Activated CD4-positive, alpha-beta memory T cell treated with anti-CD3 and anti-CD28 coated beads for 36 hours (primary cell): Measurements from ENCODE around the gene GSTA1. TPM values are rescaled to one million over a fixed set of nuclear protein-coding genes. Genes with fewer than 3 reads are reported as not detected.
"Not testable (repeated sequence)": the region's sequence is repeated elsewhere in the genome, so short reads cannot be mapped to it uniquely, and the experiment has no call there.

Experiments used
- CTCF ChIA-PET: fragments of 350-600 bp; sonication (Branson Sonifier 250); formaldehyde crosslinking; loops from one replicate; lab custom pipeline; 2021; ENCODE audit warnings: antibody characterized with exemption, inconsistent platforms; lab: Charles Lee
- POLR2A ChIA-PET: fragments of 350-600 bp; sonication (Branson Sonifier 250); formaldehyde crosslinking; loops from one replicate; lab custom pipeline; 2021; ENCODE audit warnings: antibody characterized with exemption; lab: Charles Lee
- DNase-seq: peaks from one replicate; pipeline ENCODE4 v3.0.0-alpha.2; 2020
- H3K27ac Mint-ChIP-seq: one replicate; pipeline ENCODE4 v1.8.0; 2021; ENCODE audit warnings: mixed read lengths
- H3K27me3 Mint-ChIP-seq: one replicate; pipeline ENCODE4 v1.8.0; 2021; ENCODE audit warnings: mixed read lengths
- H3K36me3 Mint-ChIP-seq: one replicate; pipeline ENCODE4 v1.8.0; 2021; ENCODE audit warnings: mixed read lengths
- H3K4me1 Mint-ChIP-seq: one replicate; pipeline ENCODE4 v1.8.0; 2021; ENCODE audit warnings: low read depth, mixed read lengths
- H3K4me3 Mint-ChIP-seq: one replicate; pipeline ENCODE4 v1.8.0; 2021; ENCODE audit warnings: mild to moderate bottlenecking, mixed read lengths
- H3K9me3 Mint-ChIP-seq: one replicate; pipeline ENCODE4 v1.8.0; 2021; ENCODE audit warnings: mixed read lengths
- intact Hi-C: fragments of 100-400 bp; cut with micrococcal nuclease; formaldehyde crosslinking; loops from one replicate; pipeline ENCODE4 v1.15.1; 2023
- total RNA-seq, 2 experiments: library from RNA; stranded (reverse); gene quantifications; one replicate each; pipeline ENCODE4 v1.2.3, GENCODE V29; 2021

Gene GSTA1
- total RNA-seq, 2 experiments from 2014 or later, result not detected

DNA sequence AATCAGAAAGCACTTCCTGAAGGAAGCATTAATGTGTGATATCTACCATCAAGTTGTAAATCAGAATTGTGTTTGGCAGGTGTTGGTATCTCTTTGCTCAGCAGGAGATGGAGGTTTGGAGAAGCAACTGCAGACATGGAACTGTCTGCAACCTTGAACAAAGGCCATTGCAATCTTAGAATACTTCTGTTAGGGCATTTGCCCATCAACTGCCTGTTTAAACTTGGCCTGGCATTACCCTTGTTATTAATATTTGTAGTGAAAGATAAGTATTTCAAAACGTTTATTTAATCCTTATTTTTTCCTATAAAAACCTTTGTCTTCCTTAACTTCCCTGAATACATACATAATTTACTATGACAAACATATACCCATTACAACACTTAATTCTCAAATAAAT is 22.9 kb upstream of the GSTA1 start:
- CTCF ChIA-PET, result no interaction called here
- H3K9me3 Mint-ChIP-seq, result peaks cover 6% of the 10 kb centered on the region
- no peak overlapping the region for H3K4me3 Mint-ChIP-seq
- no peaks in the 10 kb centered on the region for H3K4me1 Mint-ChIP-seq
- POLR2A ChIA-PET, result no interaction called here
- no peaks in the 10 kb centered on the region for H3K27me3 Mint-ChIP-seq
- H3K36me3 Mint-ChIP-seq, result no peaks in the 10 kb centered on the region
- intact Hi-C loops, result no loop called here
- DNase-seq, result no peak
- H3K27ac Mint-ChIP-seq, result no peak overlapping the region

DNA sequence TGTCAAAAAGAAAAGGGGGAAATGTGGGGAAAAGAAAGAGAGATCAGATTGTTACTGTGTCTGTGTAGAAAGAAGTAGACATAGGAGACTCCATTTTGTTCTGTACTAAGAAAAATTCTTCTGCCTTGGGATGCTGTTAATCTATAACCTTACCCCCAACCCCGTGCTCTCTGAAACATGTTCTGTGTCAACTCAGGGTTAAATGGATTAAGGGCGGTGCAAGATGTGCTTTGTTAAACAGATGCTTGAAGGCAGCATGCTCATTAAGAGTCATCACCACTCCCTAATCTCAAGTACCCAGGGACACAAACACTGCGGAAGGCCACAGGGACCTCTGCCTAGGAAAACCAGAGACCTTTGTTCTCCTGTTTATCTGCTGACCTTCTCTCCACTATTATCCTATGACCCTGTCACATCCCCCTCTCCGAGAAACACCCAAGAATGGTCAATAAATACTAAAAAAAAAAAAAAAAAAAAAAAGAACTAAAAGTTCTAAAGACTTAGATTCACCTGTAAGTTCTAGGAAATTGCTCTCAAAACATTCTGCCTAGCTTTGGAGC is 22.4 kb upstream of the GSTA1 start:
- H3K27me3 Mint-ChIP-seq, DNase-seq, intact Hi-C loops, POLR2A ChIA-PET, H3K9me3 Mint-ChIP-seq, H3K4me1 Mint-ChIP-seq, H3K27ac Mint-ChIP-seq, CTCF ChIA-PET, H3K36me3 Mint-ChIP-seq, H3K4me3 Mint-ChIP-seq: not testable (repeated sequence)

DNA sequence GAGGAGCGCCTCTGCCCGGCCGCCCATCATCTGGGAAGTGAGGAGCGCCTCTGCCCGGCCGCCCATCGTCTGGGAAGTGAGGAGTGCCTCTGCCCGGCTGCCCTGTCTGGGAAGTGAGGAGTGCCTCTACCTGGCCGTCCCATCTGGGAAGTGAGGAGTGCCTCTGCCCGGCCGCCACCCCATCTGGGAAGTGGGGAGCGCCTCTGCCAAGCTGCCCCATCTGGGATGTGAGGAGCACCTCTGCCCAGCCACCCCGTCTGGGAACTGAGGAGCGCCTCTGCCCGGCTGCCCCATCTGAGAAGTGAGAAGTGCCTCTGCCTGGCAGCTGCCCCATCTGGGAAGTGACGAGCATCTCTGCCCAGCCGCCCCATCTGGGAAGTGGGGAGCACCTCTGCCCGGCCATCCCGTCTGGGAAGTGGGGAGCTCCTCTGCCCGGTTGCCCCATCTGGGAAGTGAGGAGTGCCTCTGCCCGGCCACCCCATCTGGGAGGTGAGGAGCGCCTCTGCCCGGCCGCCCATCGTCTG is 21.7 kb upstream of the GSTA1 start:
- DNase-seq, H3K4me1 Mint-ChIP-seq, POLR2A ChIA-PET, H3K27me3 Mint-ChIP-seq, intact Hi-C loops, H3K4me3 Mint-ChIP-seq, H3K27ac Mint-ChIP-seq, CTCF ChIA-PET, H3K36me3 Mint-ChIP-seq: not testable (repeated sequence)
- peaks cover 11% of the 10 kb centered on the region for H3K9me3 Mint-ChIP-seq

DNA sequence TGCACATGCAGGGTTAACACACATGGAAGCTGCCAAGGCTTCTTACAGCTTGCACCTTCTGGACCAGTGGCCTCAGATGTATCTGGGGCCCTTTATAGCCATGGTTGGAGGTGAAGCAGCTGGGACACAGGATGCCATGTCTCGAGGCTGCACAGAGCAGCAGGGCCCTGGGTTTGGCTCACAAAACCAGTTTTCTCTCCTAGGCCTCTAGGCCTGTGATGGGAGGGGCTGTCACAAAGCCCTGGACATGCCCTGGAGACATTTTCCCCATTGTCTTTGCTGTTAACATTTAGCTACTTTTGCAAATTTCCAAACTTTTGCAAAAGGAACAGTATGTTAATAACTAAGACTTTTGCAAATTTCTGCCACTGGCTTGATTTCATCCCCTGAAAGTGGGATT is 18.2 kb upstream of the GSTA1 start:
- Mint-ChIP-seq H3K27ac (no peak overlapping the region), H3K4me3 (no peak overlapping the region), H3K36me3 (no peaks in the 10 kb centered on the region), H3K4me1 (no peaks in the 10 kb centered on the region), H3K9me3 (peaks cover 11% of the 10 kb centered on the region), H3K27me3 (no peaks in the 10 kb centered on the region)
- intact Hi-C loops, result no loop called here
- ChIA-PET POLR2A (no interaction called here), CTCF (no interaction called here)
- no peak for DNase-seq

DNA sequence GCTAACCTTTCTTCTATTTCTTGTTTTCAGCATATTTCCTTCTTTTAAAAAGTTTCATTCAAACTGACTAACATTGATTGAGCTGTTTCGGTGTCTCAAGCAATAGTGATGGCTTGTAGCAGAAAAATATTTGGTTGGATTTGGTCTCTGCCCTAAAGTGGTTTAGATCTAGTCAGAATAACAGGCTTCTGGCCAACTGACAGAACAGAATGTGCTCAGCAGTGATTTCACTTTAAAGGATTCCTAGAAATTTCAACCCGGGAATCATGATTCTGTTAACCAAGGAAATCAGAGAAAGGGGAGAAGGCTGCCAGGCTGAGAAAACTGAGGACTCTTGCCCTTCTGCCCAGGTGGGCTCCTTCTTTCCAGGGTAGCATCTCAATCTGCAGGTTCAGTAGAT is 16.6 kb upstream of the GSTA1 start:
- POLR2A ChIA-PET, result no interaction called here
- CTCF ChIA-PET, result interaction anchor here (0.6 to 1.4 kb wide), 3 partner anchors 8 to 212 kb away, joined by 3 read pairs; no protein-coding TSS in a partner anchor
- Mint-ChIP-seq H3K27ac (no peak overlapping the region), H3K27me3 (no peaks in the 10 kb centered on the region), H3K9me3 (peaks cover 11% of the 10 kb centered on the region), H3K36me3 (no peaks in the 10 kb centered on the region), H3K4me1 (no peaks in the 10 kb centered on the region), H3K4me3 (no peak overlapping the region)
- no peak for DNase-seq
- intact Hi-C loops, result no loop called here

DNA sequence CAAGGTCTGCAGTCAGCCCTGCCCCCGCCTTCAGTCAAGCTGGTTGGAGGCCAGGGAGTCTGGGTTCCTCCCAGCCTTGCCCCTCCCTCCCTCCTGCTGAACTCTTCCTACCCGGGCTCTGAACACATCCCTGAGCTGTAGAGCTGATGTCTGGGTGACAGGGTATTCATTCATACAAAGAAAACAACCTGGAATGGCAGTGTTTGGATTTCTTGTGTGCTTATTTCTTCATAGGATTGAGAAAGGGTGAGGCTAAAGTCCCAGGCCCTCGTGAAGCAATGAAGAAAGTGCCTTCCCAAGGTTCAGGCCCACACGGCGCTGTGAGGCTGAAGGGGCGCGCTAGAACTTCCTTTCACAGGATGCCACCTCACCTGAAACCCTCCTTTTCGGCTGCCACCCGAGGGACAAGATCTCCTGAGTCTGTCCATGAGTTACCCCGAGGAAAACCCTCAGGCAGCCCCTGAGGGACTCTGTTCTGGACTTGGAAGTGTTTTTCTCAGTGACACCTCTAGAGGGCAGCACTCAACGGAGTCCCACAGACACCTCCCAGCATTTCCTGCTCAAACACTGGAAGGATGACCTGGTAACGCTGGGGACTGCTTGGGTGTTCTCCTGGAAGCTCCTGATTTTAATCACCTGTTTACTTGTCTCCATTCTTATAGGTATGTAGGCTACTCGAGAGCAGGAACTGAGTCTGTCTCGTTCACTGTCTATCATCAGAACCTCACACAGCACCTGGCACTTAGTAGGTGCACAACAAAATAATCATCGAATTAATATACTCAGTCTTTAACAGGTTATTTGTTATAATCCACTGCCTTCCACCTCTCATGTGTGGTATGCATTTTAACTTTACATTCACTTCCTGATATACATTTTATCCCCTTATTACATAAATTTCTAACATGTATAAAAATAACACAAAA is 11.8 kb upstream of the GSTA1 start:
- H3K4me3 Mint-ChIP-seq, result no peak overlapping the region
- ChIA-PET CTCF (interaction anchor here (0.7 to 1.1 kb wide), 3 partner anchors 12 to 252 kb away, joined by 3 to 4 read pairs (median 3); no protein-coding TSS in a partner anchor), POLR2A (no interaction called here)
- H3K9me3 Mint-ChIP-seq, result no peaks in the 10 kb centered on the region
- H3K36me3 Mint-ChIP-seq, result no peaks in the 10 kb centered on the region
- intact Hi-C loops, result no loop called here
- no peak overlapping the region for H3K27ac Mint-ChIP-seq
- H3K4me1 Mint-ChIP-seq, result no peaks in the 10 kb centered on the region
- H3K27me3 Mint-ChIP-seq, result peaks cover 2% of the 10 kb centered on the region
- DNase-seq, result peak; percentile 56

DNA sequence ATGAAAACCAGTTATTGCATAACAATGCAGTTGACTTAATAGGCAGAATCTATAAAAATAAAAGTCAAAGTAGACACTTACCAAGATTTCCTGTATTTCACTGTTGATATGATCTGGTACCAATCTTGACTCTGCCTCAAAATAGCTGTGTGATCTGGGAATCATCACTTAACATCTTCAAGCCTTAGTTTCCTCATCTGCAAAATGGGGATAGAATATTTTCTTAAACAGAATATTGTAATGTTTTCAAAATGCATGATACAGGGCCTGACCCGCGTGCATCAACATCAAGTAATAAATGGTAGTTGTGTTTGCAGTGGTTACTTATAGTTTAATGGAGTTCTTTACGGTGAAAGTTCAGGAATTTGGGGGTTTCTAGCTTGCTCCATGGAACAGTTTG is 10.9 kb upstream of the GSTA1 start:
- DNase-seq, H3K27ac Mint-ChIP-seq, H3K27me3 Mint-ChIP-seq, H3K9me3 Mint-ChIP-seq, H3K36me3 Mint-ChIP-seq, H3K4me1 Mint-ChIP-seq, POLR2A ChIA-PET, intact Hi-C loops, H3K4me3 Mint-ChIP-seq: not testable (repeated sequence)
- CTCF ChIA-PET, result interaction anchor here (1.1 kb wide), 1 partner anchor 11 kb away, joined by 3 read pairs; no protein-coding TSS in a partner anchor

DNA sequence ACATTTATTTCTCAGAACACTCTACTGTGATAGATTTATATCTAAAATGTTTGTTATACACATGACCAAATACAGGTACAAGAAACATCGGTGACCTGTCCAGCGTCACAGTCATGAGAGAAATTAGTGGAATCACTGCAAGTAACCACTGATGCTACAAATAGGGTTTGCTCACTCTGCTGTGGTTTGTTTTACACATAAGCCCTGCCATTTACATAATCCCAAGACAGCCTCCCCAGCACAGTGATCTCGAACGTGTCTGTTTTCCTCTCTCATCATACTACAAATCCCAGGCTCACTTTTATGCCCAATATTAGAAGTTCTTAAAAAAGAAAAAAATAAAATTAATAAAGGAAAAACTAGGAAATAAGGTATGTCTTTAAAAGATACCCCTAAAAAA is 6.2 kb upstream of the GSTA1 start:
- H3K27me3 Mint-ChIP-seq, DNase-seq, H3K36me3 Mint-ChIP-seq, H3K4me1 Mint-ChIP-seq, H3K27ac Mint-ChIP-seq, POLR2A ChIA-PET, intact Hi-C loops, H3K9me3 Mint-ChIP-seq, H3K4me3 Mint-ChIP-seq: not testable (repeated sequence)
- CTCF ChIA-PET, result interaction anchor here (1.0 kb wide), 1 partner anchor 85 kb away, joined by 4 read pairs; no protein-coding TSS in a partner anchor

DNA sequence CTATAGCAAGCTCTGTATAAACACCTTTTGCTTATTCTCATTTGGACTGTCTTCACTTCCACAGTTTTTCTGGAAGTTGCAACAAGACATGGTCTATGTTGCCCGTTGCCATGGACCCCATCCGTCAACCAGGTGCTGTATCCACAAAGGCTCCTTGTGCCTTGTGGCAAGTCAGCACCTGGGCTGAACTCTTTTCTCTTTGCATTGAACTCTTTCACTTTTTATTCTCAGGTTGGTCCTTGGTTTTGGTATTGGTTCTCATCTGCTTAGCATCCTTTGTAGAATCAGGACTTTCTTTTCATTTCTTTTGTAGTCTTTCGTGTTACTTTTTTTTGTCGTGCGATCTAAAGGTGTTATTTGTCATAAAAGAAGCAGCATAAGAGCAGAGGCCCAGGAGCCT is 5.0 kb upstream of the GSTA1 start:
- no peak overlapping the region for H3K4me3 Mint-ChIP-seq
- CTCF ChIA-PET, result no interaction called here

DNA sequence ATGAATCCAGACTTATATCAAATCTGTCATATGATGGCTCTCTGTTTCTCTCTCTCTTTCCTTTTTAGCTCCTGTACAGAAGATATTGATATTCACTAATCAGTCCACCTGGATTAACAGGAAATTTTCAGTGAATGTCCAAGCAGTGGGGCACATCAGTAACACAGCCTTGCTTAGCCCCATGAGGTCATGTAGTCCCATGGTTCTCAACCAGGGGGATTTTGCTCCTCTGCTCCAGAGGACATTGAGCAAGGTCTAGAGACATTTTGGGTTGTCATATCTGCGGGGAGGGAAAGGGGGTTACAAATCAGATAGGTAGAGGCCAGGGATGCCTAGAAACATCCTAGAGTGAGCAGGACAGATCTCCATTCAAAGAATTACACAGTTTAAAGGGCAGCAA is 810 bp downstream of the GSTA1 start:
- Mint-ChIP-seq H3K4me3 (no peak overlapping the region), H3K27me3 (peaks cover 10% of the 10 kb centered on the region), H3K27ac (no peak overlapping the region), H3K9me3 (no peaks in the 10 kb centered on the region), H3K4me1 (no peaks in the 10 kb centered on the region), H3K36me3 (no peaks in the 10 kb centered on the region)
- intact Hi-C loops, result no loop called here
- no peak for DNase-seq
- POLR2A ChIA-PET, result no interaction called here
- CTCF ChIA-PET, result interaction anchor here (0.9 kb wide), 1 partner anchor 12 kb away, joined by 3 read pairs; no protein-coding TSS in a partner anchor

More for the DNA sequence above, 5.0 kb upstream of the GSTA1 start:
- no peaks in the 10 kb centered on the region for H3K4me1 Mint-ChIP-seq
- H3K9me3 Mint-ChIP-seq, result no peaks in the 10 kb centered on the region
- no peaks in the 10 kb centered on the region for H3K36me3 Mint-ChIP-seq
- POLR2A ChIA-PET, result no interaction called here
- no peak overlapping the region for H3K27ac Mint-ChIP-seq
- no peak for DNase-seq
- intact Hi-C loops, result no loop called here
- peaks cover 7% of the 10 kb centered on the region for H3K27me3 Mint-ChIP-seq

DNA sequence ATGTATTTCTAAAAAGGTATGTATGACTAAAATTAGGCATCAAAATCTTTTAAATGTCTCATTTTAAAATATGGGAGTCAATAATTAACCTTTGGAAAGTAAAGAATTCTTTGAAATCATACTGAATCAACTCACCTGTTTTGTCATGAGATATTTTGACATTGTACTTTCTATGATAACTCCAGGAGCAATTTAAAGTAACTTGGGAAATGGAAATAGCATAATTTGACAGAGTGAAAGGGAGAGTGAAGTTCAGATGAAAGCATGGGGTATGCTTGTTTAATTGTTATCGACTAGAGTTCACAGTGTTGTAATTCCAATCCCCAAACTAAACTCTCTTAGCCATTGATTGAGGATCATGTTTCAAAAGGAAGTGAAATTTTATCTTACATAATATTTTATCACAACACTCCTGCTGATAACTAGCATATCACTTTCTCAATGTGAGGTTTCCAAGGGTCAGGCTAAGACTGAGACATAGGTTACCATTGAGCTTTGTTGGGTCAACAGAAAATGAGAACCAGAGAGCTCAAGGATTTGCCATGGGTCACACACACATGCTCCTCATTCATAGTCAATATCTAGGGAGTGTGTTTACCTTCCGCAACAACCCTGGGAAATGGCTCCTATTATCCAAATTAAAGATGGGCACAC is 2.3 kb downstream of the GSTA1 start:
- H3K4me3 Mint-ChIP-seq, result no peak overlapping the region
- H3K36me3 Mint-ChIP-seq, result no peaks in the 10 kb centered on the region
- H3K27me3 Mint-ChIP-seq, result peaks cover 17% of the 10 kb centered on the region
- intact Hi-C loops, result no loop called here
- CTCF ChIA-PET, result no interaction called here
- POLR2A ChIA-PET, result no interaction called here
- H3K9me3 Mint-ChIP-seq, result no peaks in the 10 kb centered on the region
- DNase-seq, result no peak
- no peaks in the 10 kb centered on the region for H3K4me1 Mint-ChIP-seq
- no peak overlapping the region for H3K27ac Mint-ChIP-seq

DNA sequence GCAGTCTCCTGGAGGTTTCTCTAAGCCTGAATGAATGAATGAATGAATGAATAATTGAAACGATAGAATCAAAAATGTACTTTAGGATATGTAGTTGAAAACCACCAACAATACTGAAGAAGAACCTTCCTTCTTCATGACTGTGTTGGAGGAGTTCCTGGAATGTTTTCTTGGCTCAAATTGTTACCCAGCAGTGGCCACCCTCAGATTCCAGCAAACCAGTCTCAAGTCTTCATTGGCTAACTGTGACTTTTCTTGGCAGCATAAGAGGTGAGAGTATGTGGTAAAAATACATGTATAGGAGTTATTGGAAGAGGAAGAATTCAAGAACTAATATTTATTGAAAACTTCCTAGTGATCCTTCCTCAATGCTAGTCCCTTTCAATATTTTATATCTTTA is 4.3 kb downstream of the GSTA1 start:
- intact Hi-C loops, POLR2A ChIA-PET, H3K9me3 Mint-ChIP-seq, H3K36me3 Mint-ChIP-seq, H3K4me3 Mint-ChIP-seq, H3K27ac Mint-ChIP-seq, CTCF ChIA-PET, DNase-seq, H3K4me1 Mint-ChIP-seq: not testable (repeated sequence)
- peaks cover 18% of the 10 kb centered on the region for H3K27me3 Mint-ChIP-seq
